Measurements from ENCODE around the gene QPRT. TPM values are rescaled to one million over a fixed set of nuclear protein-coding genes. Genes with fewer than 3 reads are reported as not detected.
"Not testable (repeated sequence)": the region's sequence is repeated elsewhere in the genome, so short reads cannot be mapped to it uniquely, and the experiment has no call there.

QPRT gene
- total RNA-seq, 2 donors from 2014 or later: 0.95 to 1.3 TPM

- DNase-seq (ENCODE audit: low spot score) (no peak), ATAC-seq (ENCODE audit: insufficient number of reproducible peaks, low FRiP score, low read depth) (peak; percentile 55)
- H3K9me3 ChIP-seq: no peaks in the 10 kb centered on the region
- no peak for TF ChIP-seq CTCF (IDR thresholded peaks at IDR 0.05)
- peak overlapping the region; percentile 31 to 79 for H3K27ac ChIP-seq
- peaks cover 0 to 7% of the 10 kb centered on the region in 2 donors for H3K4me1 ChIP-seq (ENCODE audit: control insufficient read depth in 1 of 2, low read depth in 2 of 2)
- H3K27me3 ChIP-seq (replicated peaks; ENCODE audit: insufficient read depth): no peaks in the 10 kb centered on the region
- H3K36me3 ChIP-seq: no peaks in the 10 kb centered on the region
- peak overlapping the region; percentile 44 for H3K4me3 ChIP-seq
Observed at GRCh38 chr16:29694384-29695195, 15.6 kb downstream of the QPRT start.

GRCh38 chr16:29695675-29696074 lies 16.7 kb downstream of the QPRT start:
- DNase-seq (ENCODE audit: low spot score): not testable (repeated sequence)

GRCh38 chr16:29696881-29697331 lies 17.9 kb downstream of the QPRT start:
- Histone ChIP-seq H3K4me1 (ENCODE audit: control insufficient read depth in 1 of 2, low read depth in 2 of 2) (peaks cover 0 to 7% of the 10 kb centered on the region in 2 donors), H3K9me3 (no peaks in the 10 kb centered on the region), H3K27me3 (replicated peaks; ENCODE audit: insufficient read depth) (no peaks in the 10 kb centered on the region), H3K27ac (no peak overlapping the region), H3K36me3 (no peaks in the 10 kb centered on the region), H3K4me3 (no peak overlapping the region)
- DNase-seq (ENCODE audit: low spot score) (no peak), ATAC-seq (ENCODE audit: insufficient number of reproducible peaks, low FRiP score, low read depth) (no peak)
- no peak for TF ChIP-seq CTCF (IDR thresholded peaks at IDR 0.05)

More at GRCh38 chr16:29695675-29696074, 16.7 kb downstream of the QPRT start:
- H3K36me3 ChIP-seq; ATAC-seq (ENCODE audit: insufficient number of reproducible peaks, low FRiP score, low read depth); H3K27me3 ChIP-seq (replicated peaks; ENCODE audit: insufficient read depth); H3K4me1 ChIP-seq (ENCODE audit: control insufficient read depth in 1 of 2, low read depth in 2 of 2); H3K27ac ChIP-seq; H3K9me3 ChIP-seq; H3K4me3 ChIP-seq: not testable (repeated sequence)

GRCh38 chr16:29697391-29697790 lies 18.4 kb downstream of the QPRT start:
- TF ChIP-seq CTCF (IDR thresholded peaks at IDR 0.05): no peak
- Histone ChIP-seq H3K4me3 (no peak overlapping the region), H3K36me3 (no peaks in the 10 kb centered on the region), H3K4me1 (ENCODE audit: control insufficient read depth in 1 of 2, low read depth in 2 of 2) (peaks cover 0 to 7% of the 10 kb centered on the region in 2 donors), H3K27me3 (replicated peaks; ENCODE audit: insufficient read depth) (no peaks in the 10 kb centered on the region), H3K27ac (no peak overlapping the region), H3K9me3 (no peaks in the 10 kb centered on the region)
- no peak for DNase-seq (ENCODE audit: low spot score)
- ATAC-seq (ENCODE audit: insufficient number of reproducible peaks, low FRiP score, low read depth): no peak

- Histone ChIP-seq H3K4me1 (ENCODE audit: control insufficient read depth in 1 of 2, low read depth in 2 of 2) (peaks cover 0 to 7% of the 10 kb centered on the region in 2 donors), H3K27ac (no peak overlapping the region), H3K27me3 (replicated peaks; ENCODE audit: insufficient read depth) (no peaks in the 10 kb centered on the region), H3K36me3 (no peaks in the 10 kb centered on the region), H3K4me3 (no peak overlapping the region), H3K9me3 (no peaks in the 10 kb centered on the region)
- no peak for TF ChIP-seq CTCF (IDR thresholded peaks at IDR 0.05)
- ATAC-seq (ENCODE audit: insufficient number of reproducible peaks, low FRiP score, low read depth) (no peak), DNase-seq (ENCODE audit: low spot score) (no peak)
Observed at GRCh38 chr16:29698042-29698441, 19.1 kb downstream of the QPRT start.

All from thoracic aorta (tissue), 2 donors.